SJSA1 (cell line): ENCODE data around the gene KLF9. TPM values are rescaled to one million over a fixed set of nuclear protein-coding genes. Genes with fewer than 3 reads are reported as not detected.

ENCODE experiments used
- DNase-seq, 2 experiments: peaks; one replicate each; pipeline ENCODE4 v3.0.0-alpha.2; 2015 to 2020; ENCODE audit warnings: low spot score in 2 of 2, low read depth in 1 of 2
- H3K27ac ChIP-seq: fragments of 250-450 bp; sonication (Bioruptor Pico); 2 replicates; pipeline ENCODE4 v1.5.1; 2020; ENCODE audit warnings: mild to moderate bottlenecking, moderate library complexity
- H3K27me3 ChIP-seq: fragments of 250-450 bp; sonication (Bioruptor Pico); replicated peaks from 2 replicates; pipeline ENCODE4 v1.5.1; 2020; ENCODE audit warnings: mild to moderate bottlenecking, moderate library complexity
- H3K36me3 ChIP-seq: fragments of 250-450 bp; sonication (Bioruptor Pico); 2 replicates; pipeline ENCODE4 v1.5.1; 2020; ENCODE audit warnings: mild to moderate bottlenecking
- H3K4me1 ChIP-seq: fragments of 250-450 bp; sonication (Bioruptor Pico); replicated peaks from 2 replicates; pipeline ENCODE4 v1.6.1; 2021; ENCODE audit warnings: mild to moderate bottlenecking
- H3K4me3 ChIP-seq: fragments of 250-450 bp; sonication (Bioruptor Pico); 2 replicates; pipeline ENCODE4 v1.5.1; 2020; ENCODE audit warnings: mild to moderate bottlenecking
- H3K9me3 ChIP-seq: fragments of 250-450 bp; sonication (Bioruptor Pico); replicated peaks from 2 replicates; pipeline ENCODE4 v1.5.1; 2020; ENCODE audit warnings: mild to moderate bottlenecking
- total RNA-seq: library from RNA; depleted of rRNA; stranded (reverse); fragments of >200 nt; shearing (Covaris generic); gene quantifications from 2 replicates; pipeline ENCODE4 v1.2.3, GENCODE V29; 2014; rRNA removed

KLF9 gene
- total RNA-seq, 1 experiment from 2014 or later: 5.9 TPM

DNA sequence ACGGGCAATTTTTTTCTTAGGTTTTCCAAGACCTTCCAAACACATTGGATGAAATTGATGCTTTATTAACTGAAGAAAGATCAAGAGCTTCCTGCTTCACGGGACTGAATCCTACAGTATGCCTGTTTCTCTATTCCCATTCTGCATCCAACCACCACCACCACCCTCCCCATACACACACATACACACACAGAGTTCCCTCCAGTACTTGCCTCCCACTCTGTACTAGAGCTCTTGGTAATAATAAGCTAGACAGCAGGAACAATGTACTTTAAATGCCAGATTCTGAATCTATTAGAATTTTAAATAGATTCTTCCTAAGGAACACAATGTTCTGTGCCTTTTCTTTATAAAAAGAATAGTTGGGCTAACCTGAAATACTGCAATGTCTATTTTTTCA lies 67.4 kb downstream of the KLF9 start:
- no peaks in the 10 kb centered on the region for H3K4me1 ChIP-seq
- no peak for DNase-seq
- H3K27ac ChIP-seq: no peak overlapping the region
- H3K9me3 ChIP-seq: no peaks in the 10 kb centered on the region
- no peak overlapping the region for H3K4me3 ChIP-seq
- H3K27me3 ChIP-seq: no peaks in the 10 kb centered on the region
- H3K36me3 ChIP-seq: peaks cover 62% of the 10 kb centered on the region

DNA sequence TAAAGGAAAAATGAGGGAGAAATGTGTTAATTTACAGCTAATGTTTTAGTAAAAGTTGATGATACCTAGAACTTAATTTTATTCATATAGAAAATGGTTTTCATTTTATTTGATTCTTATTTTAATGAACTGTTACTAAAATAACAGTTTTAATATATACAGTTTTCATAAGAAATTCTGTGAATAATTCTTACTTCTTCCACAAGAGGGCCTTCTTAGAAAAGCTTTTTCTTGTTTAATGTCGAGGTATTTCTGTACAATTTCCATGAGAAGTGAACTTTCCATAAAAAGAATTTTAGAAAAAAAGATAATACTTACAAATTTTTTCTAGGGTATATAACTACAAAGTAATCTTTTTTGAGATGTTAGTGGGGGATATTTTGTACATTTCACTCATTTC lies 73.9 kb downstream of the KLF9 start:
- H3K27ac ChIP-seq: no peak overlapping the region
- H3K4me3 ChIP-seq: no peak overlapping the region
- H3K27me3 ChIP-seq: no peaks in the 10 kb centered on the region
- H3K36me3 ChIP-seq: peaks cover 14% of the 10 kb centered on the region
- no peaks in the 10 kb centered on the region for H3K4me1 ChIP-seq
- H3K9me3 ChIP-seq: no peaks in the 10 kb centered on the region
- DNase-seq: no peak

Other genes starting within 250 kb of the KLF9 start
- 21.5 and 30.2 TPM in 2 replicates for gene SMC5, start 155.7 kb downstream of the KLF9 start, total RNA-seq